ENCODE measurements around the gene MAST4.

Gene MAST4

GRCh38 chr5:67033880-67034651 lies 437.9 kb downstream of the MAST4 start:
- no peak for DNase-seq (ENCODE audit: low read depth in 1 of 2, low spot score in 1 of 2)

- DNase-seq (ENCODE audit: low read depth in 1 of 2, low spot score in 1 of 2) = no peak
Measured at GRCh38 chr5:67035098-67035740, 439.0 kb downstream of the MAST4 start.

GRCh38 chr5:67037171-67037570 lies 441.0 kb downstream of the MAST4 start:
- no peak for DNase-seq (ENCODE audit: low read depth in 1 of 2, low spot score in 1 of 2)

- no peak for DNase-seq (ENCODE audit: low read depth in 1 of 2, low spot score in 1 of 2)
Measured at GRCh38 chr5:67038817-67039603, 442.8 kb downstream of the MAST4 start.

- no peak for DNase-seq (ENCODE audit: low read depth in 1 of 2, low spot score in 1 of 2)
Measured at GRCh38 chr5:67042176-67043003, 446.2 kb downstream of the MAST4 start.

- DNase-seq (ENCODE audit: low read depth in 1 of 2, low spot score in 1 of 2) = no peak
Measured at GRCh38 chr5:67043796-67044511, 447.8 kb downstream of the MAST4 start.

GRCh38 chr5:67045816-67046740 lies 449.9 kb downstream of the MAST4 start:
- no peak for DNase-seq (ENCODE audit: low read depth in 1 of 2, low spot score in 1 of 2)

GRCh38 chr5:67047160-67047559 lies 451.0 kb downstream of the MAST4 start:
- DNase-seq (ENCODE audit: low read depth in 1 of 2, low spot score in 1 of 2) = no peak

GRCh38 chr5:67047616-67048015 lies 451.4 kb downstream of the MAST4 start:
- no peak for DNase-seq (ENCODE audit: low read depth in 1 of 2, low spot score in 1 of 2)

GRCh38 chr5:67050125-67050524 lies 453.9 kb downstream of the MAST4 start:
- no peak for DNase-seq (ENCODE audit: low read depth in 1 of 2, low spot score in 1 of 2)

GRCh38 chr5:67050635-67051034 lies 454.4 kb downstream of the MAST4 start:
- DNase-seq (ENCODE audit: low read depth in 1 of 2, low spot score in 1 of 2) = no peak

GRCh38 chr5:67051164-67051563 lies 455.0 kb downstream of the MAST4 start:
- DNase-seq (ENCODE audit: low read depth in 1 of 2, low spot score in 1 of 2) = no peak

GRCh38 chr5:67052034-67052433 lies 455.8 kb downstream of the MAST4 start:
- DNase-seq (ENCODE audit: low read depth in 1 of 2, low spot score in 1 of 2) = no peak

- DNase-seq (ENCODE audit: low read depth in 1 of 2, low spot score in 1 of 2) = no peak
Measured at GRCh38 chr5:67053229-67053628, 457.0 kb downstream of the MAST4 start.

GRCh38 chr5:67058998-67059743 lies 463.0 kb downstream of the MAST4 start:
- no peak for DNase-seq (ENCODE audit: low read depth in 1 of 2, low spot score in 1 of 2)

GRCh38 chr5:67059744-67060490 lies 463.7 kb downstream of the MAST4 start:
- no peak for DNase-seq (ENCODE audit: low read depth in 1 of 2, low spot score in 1 of 2)

GRCh38 chr5:67061511-67061910 lies 465.3 kb downstream of the MAST4 start:
- DNase-seq (ENCODE audit: low read depth in 1 of 2, low spot score in 1 of 2) = no peak

GRCh38 chr5:67063055-67063454 lies 466.9 kb downstream of the MAST4 start:
- no peak for DNase-seq (ENCODE audit: low read depth in 1 of 2, low spot score in 1 of 2)
